Measurements from ENCODE around the gene CCDC85A.

DNA sequence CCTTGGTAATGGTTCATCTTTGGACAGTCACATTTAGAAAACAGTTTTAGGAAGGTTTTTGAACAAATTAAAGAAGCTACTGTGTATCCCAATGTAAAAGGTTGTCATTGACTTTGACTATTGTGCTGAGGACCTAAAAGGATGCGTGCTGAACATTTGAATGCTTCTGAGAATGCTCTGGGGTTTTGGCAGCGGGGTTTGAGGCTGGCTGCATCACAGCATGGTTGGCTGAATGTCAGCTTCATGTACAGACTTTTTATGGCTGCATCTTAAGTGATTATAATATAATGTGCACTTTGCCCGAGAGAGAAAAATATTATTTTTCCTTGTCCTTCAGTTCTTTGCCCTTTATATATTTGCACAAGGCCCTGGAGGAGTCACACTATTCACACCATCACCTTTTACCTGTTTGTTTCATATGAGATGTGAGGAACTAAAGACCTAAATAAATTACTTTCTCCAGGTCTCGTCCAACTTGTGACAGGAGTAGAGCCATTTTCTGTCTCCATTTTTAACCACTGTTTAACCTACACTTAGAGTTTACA is 125.9 kb downstream of the CCDC85A start:
- TF ChIP-seq, protein P1, sequence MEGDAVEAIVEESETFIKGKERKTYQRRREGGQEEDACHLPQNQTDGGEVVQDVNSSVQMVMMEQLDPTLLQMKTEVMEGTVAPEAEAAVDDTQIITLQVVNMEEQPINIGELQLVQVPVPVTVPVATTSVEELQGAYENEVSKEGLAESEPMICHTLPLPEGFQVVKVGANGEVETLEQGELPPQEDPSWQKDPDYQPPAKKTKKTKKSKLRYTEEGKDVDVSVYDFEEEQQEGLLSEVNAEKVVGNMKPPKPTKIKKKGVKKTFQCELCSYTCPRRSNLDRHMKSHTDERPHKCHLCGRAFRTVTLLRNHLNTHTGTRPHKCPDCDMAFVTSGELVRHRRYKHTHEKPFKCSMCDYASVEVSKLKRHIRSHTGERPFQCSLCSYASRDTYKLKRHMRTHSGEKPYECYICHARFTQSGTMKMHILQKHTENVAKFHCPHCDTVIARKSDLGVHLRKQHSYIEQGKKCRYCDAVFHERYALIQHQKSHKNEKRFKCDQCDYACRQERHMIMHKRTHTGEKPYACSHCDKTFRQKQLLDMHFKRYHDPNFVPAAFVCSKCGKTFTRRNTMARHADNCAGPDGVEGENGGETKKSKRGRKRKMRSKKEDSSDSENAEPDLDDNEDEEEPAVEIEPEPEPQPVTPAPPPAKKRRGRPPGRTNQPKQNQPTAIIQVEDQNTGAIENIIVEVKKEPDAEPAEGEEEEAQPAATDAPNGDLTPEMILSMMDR (IDR thresholded peaks at IDR 0.05), result no peak
- no peak for TF ChIP-seq POLR2A (IDR thresholded peaks at IDR 0.05)
